Measurements from ENCODE around the gene POLDIP2.

The POLDIP2 gene

GRCh38 chr17:28367641-28368305 is 10.4 kb upstream of the POLDIP2 start:
- in situ Hi-C loops (cut with MboI; ENCODE audit: low sequenced_read_pairs) = no loop called here

- in situ Hi-C loops (cut with MboI; ENCODE audit: low sequenced_read_pairs) = no loop called here
These were observed 9.3 kb upstream of the POLDIP2 start for GRCh38 chr17:28366605-28367004.

GRCh38 chr17:28365487-28365886 is 8.2 kb upstream of the POLDIP2 start:
- in situ Hi-C loops (cut with MboI; ENCODE audit: low sequenced_read_pairs) = no loop called here

GRCh38 chr17:28364665-28365363 is 7.5 kb upstream of the POLDIP2 start, which contains the start of gene SEBOX:
TSS of gene SEBOX (minus strand) at chr17:28365199. CDS start at chr17:28365151, 48 bp downstream.
- in situ Hi-C loops (cut with MboI; ENCODE audit: low sequenced_read_pairs) = no loop called here

GRCh38 chr17:28363776-28364650 is 6.7 kb upstream of the POLDIP2 start:
- in situ Hi-C loops (cut with MboI; ENCODE audit: low sequenced_read_pairs) = no loop called here

- in situ Hi-C loops (cut with MboI; ENCODE audit: low sequenced_read_pairs) = no loop called here
These were observed 5.9 kb upstream of the POLDIP2 start for GRCh38 chr17:28363186-28363585.

GRCh38 chr17:28357901-28358197 is 522 bp upstream of the POLDIP2 start:
- in situ Hi-C loops (cut with MboI; ENCODE audit: low sequenced_read_pairs) = no loop called here

- in situ Hi-C loops (cut with MboI; ENCODE audit: low sequenced_read_pairs) = no loop called here
These were observed 7.1 kb downstream of the POLDIP2 start for GRCh38 chr17:28350271-28350670.

GRCh38 chr17:28348979-28349378 is 8.3 kb downstream of the POLDIP2 start:
- in situ Hi-C loops (cut with MboI; ENCODE audit: low sequenced_read_pairs) = no loop called here

- in situ Hi-C loops (cut with MboI; ENCODE audit: low sequenced_read_pairs) = no loop called here
These were observed 10.0 kb downstream of the POLDIP2 start for GRCh38 chr17:28347261-28347891.

- in situ Hi-C loops (cut with MboI; ENCODE audit: low sequenced_read_pairs) = no loop called here
These were observed 10.5 kb downstream of the POLDIP2 start for GRCh38 chr17:28346746-28347246.

- in situ Hi-C loops (cut with MboI; ENCODE audit: low sequenced_read_pairs) = no loop called here
These were observed 11.1 kb downstream of the POLDIP2 start for GRCh38 chr17:28346199-28346580.

- in situ Hi-C loops (cut with MboI; ENCODE audit: low sequenced_read_pairs) = no loop called here
These were observed 11.7 kb downstream of the POLDIP2 start for GRCh38 chr17:28345419-28346198.

- in situ Hi-C loops (cut with MboI; ENCODE audit: low sequenced_read_pairs) = no loop called here
These were observed 12.9 kb downstream of the POLDIP2 start for GRCh38 chr17:28344435-28344901.

- in situ Hi-C loops (cut with MboI; ENCODE audit: low sequenced_read_pairs) = no loop called here
These were observed 13.3 kb downstream of the POLDIP2 start for GRCh38 chr17:28344011-28344410.

GRCh38 chr17:28343491-28343932 is 13.8 kb downstream of the POLDIP2 start:
- in situ Hi-C loops (cut with MboI; ENCODE audit: low sequenced_read_pairs) = no loop called here

- in situ Hi-C loops (cut with MboI; ENCODE audit: low sequenced_read_pairs) = no loop called here
These were observed 15.0 kb downstream of the POLDIP2 start for GRCh38 chr17:28342313-28342712.

- in situ Hi-C loops (cut with MboI; ENCODE audit: low sequenced_read_pairs) = no loop called here
These were observed 15.8 kb downstream of the POLDIP2 start for GRCh38 chr17:28341516-28341915.

- in situ Hi-C loops (cut with MboI; ENCODE audit: low sequenced_read_pairs) = no loop called here
These were observed 17.0 kb downstream of the POLDIP2 start for GRCh38 chr17:28340374-28340773.

- in situ Hi-C loops (cut with MboI; ENCODE audit: low sequenced_read_pairs) = no loop called here
These were observed 17.9 kb downstream of the POLDIP2 start for GRCh38 chr17:28339431-28339830.
